GM23338 (cell line): ENCODE results near the gene IRS1. TPM values are rescaled to one million over a fixed set of nuclear protein-coding genes. Genes with fewer than 3 reads are reported as not detected.

Source experiments
- ATAC-seq: fragments of 200-7000 bp; cut with Tn5 transposase; 3 replicates; pipeline ENCODE4 v1.9.1; 2020
- DNase-seq: peaks from one replicate; pipeline ENCODE4 v3.0.0-alpha.2; 2015; ENCODE audit warnings: low spot score
- H2AFZ ChIP-seq: fragments of 200-600 bp; sonication (generic); 2 replicates; pipeline ENCODE4 v1.8.0; 2016; ENCODE audit warnings: antibody characterized with exemption, mild to moderate bottlenecking, moderate library complexity
- H3F3A ChIP-seq: fragments of 200-600 bp; sonication (generic); replicated peaks from 2 replicates; pipeline ENCODE4 v1.8.0; 2017; ENCODE audit warnings: antibody characterized with exemption, mixed run types, low read depth
- H3K27ac ChIP-seq: fragments of 200-600 bp; sonication (generic); 2 replicates; pipeline ENCODE4 v1.6.1; 2016; ENCODE audit warnings: low read depth
- H3K27me3 ChIP-seq: fragments of 200-600 bp; sonication (generic); 2 replicates; pipeline ENCODE4 v1.8.0; 2016; ENCODE audit warnings: mild to moderate bottlenecking, mixed run types, moderate library complexity; ENCODE audit not compliant: insufficient read depth
- H3K36me3 ChIP-seq: fragments of 200-600 bp; sonication (generic); 2 replicates; pipeline ENCODE4 v1.8.0; 2016; ENCODE audit warnings: mild to moderate bottlenecking; ENCODE audit not compliant: insufficient read depth
- H3K4me1 ChIP-seq: fragments of 200-600 bp; sonication (generic); 2 replicates; pipeline ENCODE4 v1.8.0; 2016; ENCODE audit warnings: mild to moderate bottlenecking, moderate library complexity; ENCODE audit not compliant: insufficient read depth
- H3K4me2 ChIP-seq: fragments of 200-600 bp; sonication (generic); 2 replicates; pipeline ENCODE4 v1.7.1; 2017; ENCODE audit warnings: mixed run types
- H3K4me3 ChIP-seq: fragments of 200-600 bp; sonication (generic); 2 replicates; pipeline ENCODE4 v1.6.1; 2016; ENCODE audit warnings: mixed run types
- H3K79me2 ChIP-seq: fragments of 200-600 bp; sonication (generic); replicated peaks from 2 replicates; pipeline ENCODE4 v1.8.0; 2017; ENCODE audit warnings: mild to moderate bottlenecking; ENCODE audit not compliant: insufficient read depth
- H3K9me2 ChIP-seq: fragments of 200-600 bp; sonication (generic); 2 replicates; pipeline ENCODE4 v1.8.0; 2017; ENCODE audit not compliant: insufficient read depth
- H4K20me1 ChIP-seq: fragments of 200-600 bp; sonication (generic); replicated peaks from 2 replicates; pipeline ENCODE4 v1.8.0; 2017; ENCODE audit warnings: mild to moderate bottlenecking; ENCODE audit not compliant: insufficient read depth
- H3K27ac Mint-ChIP-seq: 2 replicates; pipeline ENCODE4 v1.8.0; 2020; ENCODE audit warnings: inconsistent platforms, mild to moderate bottlenecking, moderate library complexity, mixed read lengths
- H3K27me3 Mint-ChIP-seq: 3 replicates; pipeline ENCODE4 v1.8.0; 2022; ENCODE audit warnings: low read depth, mild to moderate bottlenecking, moderate library complexity, mixed read lengths, inconsistent platforms; ENCODE audit not compliant: insufficient read depth, poor library complexity
- H3K36me3 Mint-ChIP-seq: 3 replicates; pipeline ENCODE4 v1.8.0; 2021; ENCODE audit warnings: low read depth, mild to moderate bottlenecking, inconsistent platforms, moderate library complexity, mixed read lengths
- H3K4me1 Mint-ChIP-seq: 3 replicates; pipeline ENCODE4 v1.8.0; 2020; ENCODE audit warnings: mild to moderate bottlenecking, inconsistent platforms, mixed read lengths
- H3K4me3 Mint-ChIP-seq: 3 replicates; pipeline ENCODE4 v1.8.0; 2021; ENCODE audit warnings: moderate library complexity, mild to moderate bottlenecking, inconsistent platforms, mixed read lengths
- H3K9me3 Mint-ChIP-seq: 3 replicates; pipeline ENCODE4 v1.8.0; 2020; ENCODE audit warnings: moderate library complexity, mild to moderate bottlenecking, inconsistent platforms, mixed read lengths
- CREB1 ChIP-seq: fragments of 250-450 bp; sonication (Bioruptor Pico); IDR thresholded peaks from 2 replicates; pipeline ENCODE4 v1.5.0; 2020; ENCODE audit warnings: low read depth, mild to moderate bottlenecking, moderate library complexity
- CTCF ChIP-seq, 2 experiments: fragments of 200-600 bp in 1 of 2; sonication (generic) in 1 of 2; conservative IDR thresholded peaks; 2 replicates each; pipeline versions ENCODE4 v1.5.1 to v1.6.1; 2016 to 2017; ENCODE audit warnings: antibody characterized with exemption in 2 of 2, low read depth in 2 of 2, mild to moderate bottlenecking in 2 of 2, moderate library complexity in 1 of 2
- EZH2 ChIP-seq: fragments of 200-600 bp; sonication (generic); IDR thresholded peaks from one replicate; pipeline ENCODE4 v1.8.0; 2017; ENCODE audit warnings: antibody characterized with exemption, mild to moderate bottlenecking, low read depth; ENCODE audit not compliant: unreplicated experiment
- JUNB ChIP-seq: IDR thresholded peaks from one replicate; pipeline ENCODE4 v1.6.1; 2016; ENCODE audit warnings: antibody characterized with exemption; ENCODE audit not compliant: unreplicated experiment
- POLR2AphosphoS5 ChIP-seq: IDR thresholded peaks from 2 replicates; pipeline ENCODE4 v1.6.1; 2016; ENCODE audit warnings: antibody characterized with exemption, low read depth
- ZNF114 ChIP-seq: fragments of 250-450 bp; sonication (Bioruptor Pico); IDR thresholded peaks from 2 replicates; pipeline ENCODE4 v1.5.0; 2020; ENCODE audit warnings: mild to moderate bottlenecking, moderate library complexity
- ZNF331 ChIP-seq: fragments of 250-450 bp; sonication (Bioruptor Pico); IDR thresholded peaks from 2 replicates; pipeline ENCODE4 v1.5.0; 2020; ENCODE audit warnings: low read depth, mild to moderate bottlenecking, moderate library complexity
- ZNF462 ChIP-seq: fragments of 250-450 bp; sonication (Bioruptor Pico); IDR thresholded peaks from 2 replicates; pipeline ENCODE4 v1.5.0; 2020; ENCODE audit warnings: mild to moderate bottlenecking, moderate library complexity
- polyA plus RNA-seq: library from polyadenylated mRNA; unstranded; fragments of >200 nt; fragmentation: Nextera tagmentation; extraction: Ambion mirVana; gene quantifications from 2 replicates; pipeline ENCODE4 v1.2.1, GENCODE V29; 2016
- total RNA-seq: library from RNA; depleted of rRNA; stranded (reverse); fragments of >200 nt; shearing (Covaris generic); gene quantifications from 2 replicates; pipeline ENCODE4 v1.2.3, GENCODE V29; 2014

IRS1 gene
- total and polyA plus RNA-seq, 2 experiments from 2014 or later: 6.9 to 26.2 TPM

- Histone ChIP-seq H3K9me2 (no peaks in the 10 kb centered on the region), H3K36me3 (no peaks in the 10 kb centered on the region), H3K27ac (no peak overlapping the region), H3K27me3 (no peaks in the 10 kb centered on the region), H2AFZ (no peak overlapping the region), H3K4me2 (no peak overlapping the region), H4K20me1 (no peaks in the 10 kb centered on the region), H3K4me1 (no peaks in the 10 kb centered on the region), H3F3A (no peaks in the 10 kb centered on the region), H3K4me3 (no peak overlapping the region), H3K79me2 (no peaks in the 10 kb centered on the region)
- H3K36me3 Mint-ChIP-seq: no peaks in the 10 kb centered on the region
- H3K4me3 Mint-ChIP-seq: no peak overlapping the region
- H3K27me3 Mint-ChIP-seq: no peaks in the 10 kb centered on the region
- TF ChIP-seq EZH2 (no peak), ZNF331 (CRISPR knock-in tag) (no peak), CREB1 (no peak), POLR2AphosphoS5 (no peak), JUNB (no peak), CTCF (conservative IDR thresholded peaks at IDR 0.05; ENCODE audit: low read depth in 2 of 2) (no peak), ZNF114 (CRISPR knock-in tag) (no peak), ZNF462 (CRISPR knock-in tag) (no peak)
- no peak for ATAC-seq
- peaks cover 4% of the 10 kb centered on the region; the same call in 1 of the 3 replicates for H3K9me3 Mint-ChIP-seq
- DNase-seq: no peak
- H3K4me1 Mint-ChIP-seq: peaks cover 5% of the 10 kb centered on the region
- no peak overlapping the region for H3K27ac Mint-ChIP-seq
Observed at GRCh38 chr2:226683944-226684562, 115.6 kb downstream of the IRS1 start.
